Hindlimb muscle (tissue), 1 donor: ENCODE results near the gene TMEM88. TPM values are rescaled to one million over a fixed set of nuclear protein-coding genes. Genes with fewer than 3 reads are reported as not detected.
A peak's percentile ranks its signal among the peaks of the same experiment; 100 is the strongest.
"Not testable (repeated sequence)": the region's sequence is repeated elsewhere in the genome, so short reads cannot be mapped to it uniquely, and the experiment has no call there.

ENCODE experiments used
- DNase-seq: peaks from one replicate; pipeline ENCODE4 v3.0.0-alpha.2; 2013
- polyA plus RNA-seq: library from polyadenylated mRNA; unstranded; fragments of 120-200 nt; gene quantifications from one replicate; pipeline ENCODE4 v1.2.1, GENCODE V29; 2013; ENCODE audit not compliant: insufficient read length

TMEM88 gene
- polyA plus RNA-seq, 1 donor: 32.6 TPM

DNA sequence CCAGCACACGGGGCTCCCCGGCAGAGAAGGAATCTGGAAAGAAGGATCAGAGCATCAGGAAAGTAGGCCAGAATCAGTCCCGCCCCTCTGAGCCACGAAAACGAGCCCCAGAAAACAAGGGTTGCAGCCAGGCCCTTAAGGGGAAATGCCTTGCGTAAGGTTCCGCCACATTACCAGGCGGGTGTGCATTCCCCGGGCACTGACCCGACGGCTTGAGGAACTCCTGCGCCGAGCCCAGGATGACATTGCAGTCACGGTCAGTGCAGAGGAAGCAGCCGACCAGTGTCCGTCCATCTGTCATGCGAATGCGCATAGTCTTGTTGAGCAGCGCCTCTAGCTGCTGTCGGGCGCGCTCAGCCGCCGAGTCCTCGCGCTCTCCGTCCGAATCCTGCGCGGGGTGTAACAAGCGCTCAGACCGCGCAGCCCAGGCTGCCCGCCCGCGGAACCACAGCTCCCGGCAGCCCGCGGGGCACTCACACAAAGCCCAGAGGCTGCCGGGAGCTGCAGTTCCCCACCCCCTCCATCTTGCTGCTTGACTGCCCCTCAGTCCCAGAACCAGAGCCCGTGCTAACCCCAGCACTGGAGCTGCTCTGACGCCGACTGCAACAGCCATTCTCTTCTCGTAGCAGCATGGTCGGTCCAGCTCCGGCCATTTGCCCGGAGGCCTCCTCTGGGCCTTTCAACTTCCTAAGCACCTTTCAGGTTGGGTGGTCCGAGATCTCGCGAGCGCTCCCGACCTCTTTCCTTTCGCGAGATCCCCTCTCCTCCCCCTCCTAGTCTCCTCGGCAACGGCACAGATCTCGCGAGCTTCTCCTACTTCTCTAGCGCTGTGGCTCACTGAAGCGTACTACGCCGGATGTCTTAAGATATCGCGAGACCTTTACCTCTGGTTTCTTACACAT lies 2.2 kb downstream of the TMEM88 start, which contains the start of gene NAA38:
Gene NAA38, minus strand, starts transcription at position 749 of the 902 bp plus-strand sequence. Its CDS starts 96 bp downstream, at position 653.
- DNase-seq: peak; percentile 99

- DNase-seq: peak; percentile 93
These were observed 3.1 kb downstream of the TMEM88 start, which contains the start of gene CYB5D1 for GRCh38 chr17:7857713-7858521. TSS of gene CYB5D1 (plus strand) at chr17:7858003. CDS start at chr17:7858135, 132 bp downstream.

DNA sequence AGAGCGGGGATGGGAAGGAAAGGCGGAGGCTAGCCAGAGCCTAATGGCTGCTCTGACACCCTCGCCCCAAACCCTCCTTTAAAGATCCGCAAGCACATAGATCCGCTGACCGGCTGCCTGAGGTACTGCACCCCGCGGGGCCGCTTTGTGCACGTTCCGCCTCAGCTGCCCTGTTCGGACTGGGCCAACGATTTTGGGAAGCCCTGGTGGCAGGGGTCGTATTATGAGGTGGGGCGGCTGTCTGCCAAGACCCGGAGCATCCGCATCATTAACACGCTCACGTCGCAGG lies 3.6 kb downstream of the TMEM88 start:
- no peak for DNase-seq

- DNase-seq: no peak
These were observed 4.2 kb downstream of the TMEM88 start for GRCh38 chr17:7859028-7859427.

DNA sequence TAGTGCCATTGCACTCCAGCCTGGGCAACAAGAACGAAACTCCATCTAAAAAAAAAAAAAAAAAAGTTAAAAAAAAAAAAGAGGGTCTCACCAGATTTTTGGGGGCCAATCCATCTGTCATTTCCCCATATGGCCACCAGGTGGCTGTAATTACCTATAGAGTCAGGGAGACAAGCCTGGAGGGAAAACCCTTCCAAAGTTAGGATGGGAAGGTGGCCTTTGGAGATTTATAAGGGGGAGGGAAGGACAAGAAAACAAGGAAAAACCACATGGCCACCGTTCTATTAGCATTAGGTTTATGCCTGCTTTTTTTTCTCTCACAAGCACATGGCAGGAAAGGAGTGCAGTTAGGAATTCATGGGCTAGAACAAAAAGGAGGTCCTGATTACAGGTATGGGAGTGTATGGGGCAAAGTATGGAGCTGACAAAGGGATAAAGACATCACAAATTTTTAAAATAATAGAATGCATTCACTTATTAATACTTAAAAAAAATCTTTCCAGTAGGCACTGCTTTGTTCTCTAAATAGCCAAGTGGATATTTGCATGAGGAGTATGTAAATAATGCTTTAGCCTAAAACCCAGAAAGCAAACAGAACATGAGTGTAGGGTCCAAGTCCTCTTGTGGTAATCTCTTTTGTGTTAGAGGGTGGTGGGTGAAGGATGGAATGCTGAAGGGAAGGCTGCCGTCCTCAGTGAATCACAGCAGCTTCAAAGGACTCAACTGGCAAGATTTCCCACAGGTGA lies 8.0 kb downstream of the TMEM88 start:
- DNase-seq: no peak

DNA sequence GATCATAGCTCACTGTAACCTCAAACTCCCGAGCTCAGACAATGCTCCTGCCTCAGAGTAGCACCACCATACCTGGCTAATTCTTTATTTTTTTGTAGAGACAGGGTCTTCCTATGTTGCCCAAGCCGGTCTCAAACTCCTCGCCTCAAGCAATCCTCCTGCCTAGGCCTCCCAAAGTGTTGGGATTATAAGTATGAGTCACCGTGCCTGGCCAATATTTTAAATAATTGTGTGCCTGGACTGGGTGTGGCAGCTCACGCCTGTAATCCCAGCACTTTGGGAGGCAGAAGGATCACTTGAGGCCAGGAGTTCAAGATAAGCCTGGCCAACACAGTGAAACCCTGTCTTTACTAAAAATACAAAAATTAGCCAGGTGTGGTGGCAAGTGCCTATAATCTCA lies 9.5 kb downstream of the TMEM88 start:
- DNase-seq: not testable (repeated sequence)

DNA sequence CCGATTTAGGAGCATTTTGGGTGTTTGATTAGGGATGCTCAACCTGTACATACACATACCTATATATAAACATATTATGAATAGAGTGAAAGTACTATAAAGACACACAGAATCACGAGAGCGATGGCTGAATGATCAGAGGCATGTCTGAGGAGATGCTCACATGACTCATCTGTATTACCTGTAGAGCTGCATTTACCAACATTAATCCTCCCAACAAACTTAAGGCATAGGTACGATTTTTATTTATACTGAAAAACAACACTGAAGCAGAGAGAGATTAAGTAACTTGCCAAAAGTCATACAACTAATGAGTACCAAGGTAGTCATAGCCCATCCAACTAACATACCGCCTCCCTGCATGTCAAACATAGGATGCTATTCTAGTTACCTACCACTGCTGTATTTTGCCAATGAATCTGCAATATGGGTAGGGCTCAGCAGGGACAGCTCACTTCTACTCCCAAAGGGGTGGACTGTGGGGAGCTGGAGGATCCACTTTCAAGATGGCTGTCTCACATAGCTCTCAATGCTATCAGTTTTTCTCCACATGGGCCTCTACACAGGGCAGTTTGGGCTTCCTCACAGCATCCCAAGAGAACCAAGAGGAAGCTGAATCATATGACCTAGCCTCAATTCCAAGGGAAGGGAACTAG lies 10.3 kb downstream of the TMEM88 start:
- no peak for DNase-seq

- DNase-seq: no peak
These were observed 13.0 kb downstream of the TMEM88 start for GRCh38 chr17:7867881-7868329.

DNA sequence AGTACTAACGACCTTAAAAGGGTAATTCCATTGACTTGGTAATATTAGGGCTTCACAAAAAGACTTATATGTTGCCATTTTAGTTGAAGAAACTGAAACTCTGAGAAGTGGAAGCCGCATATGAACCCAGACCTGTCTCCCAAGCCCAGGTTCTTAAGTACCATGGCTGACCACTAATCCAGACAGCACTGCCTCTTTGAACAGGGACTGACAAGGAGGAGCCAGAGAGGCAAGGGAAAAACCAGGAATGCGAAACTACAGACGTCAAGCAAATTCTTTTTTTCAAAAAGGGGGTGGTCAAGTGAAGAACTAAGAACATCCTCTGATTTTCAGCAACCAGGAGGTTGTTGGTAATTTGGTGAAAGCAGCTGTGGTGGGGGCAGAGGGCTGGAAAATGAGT lies 18.2 kb downstream of the TMEM88 start:
- DNase-seq: no peak

DNA sequence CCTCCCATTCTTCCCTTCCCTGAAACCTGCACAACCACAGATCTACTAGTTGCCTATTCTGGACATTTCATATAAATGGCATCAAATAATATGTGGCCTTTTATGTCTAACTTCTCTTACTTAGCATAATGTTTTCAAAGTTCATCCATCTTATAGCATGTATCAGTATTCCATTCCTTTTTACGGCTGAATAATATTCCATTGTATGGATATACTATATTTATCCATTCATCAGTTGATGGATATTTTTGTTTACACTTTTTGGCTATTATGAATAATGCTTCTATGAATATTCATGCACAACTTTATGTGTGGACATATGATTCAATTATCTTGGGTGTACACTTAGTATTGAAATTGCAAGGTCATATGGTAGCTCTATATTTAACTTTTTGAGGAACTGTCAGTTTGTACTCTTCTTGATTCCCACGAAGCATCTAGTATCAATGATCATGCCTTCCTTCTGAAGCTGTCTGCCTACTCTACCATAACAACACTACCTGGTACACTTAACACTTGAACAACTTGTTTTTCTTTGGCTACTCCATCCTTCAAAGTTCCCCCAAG lies 21.0 kb downstream of the TMEM88 start:
- DNase-seq: no peak

DNA sequence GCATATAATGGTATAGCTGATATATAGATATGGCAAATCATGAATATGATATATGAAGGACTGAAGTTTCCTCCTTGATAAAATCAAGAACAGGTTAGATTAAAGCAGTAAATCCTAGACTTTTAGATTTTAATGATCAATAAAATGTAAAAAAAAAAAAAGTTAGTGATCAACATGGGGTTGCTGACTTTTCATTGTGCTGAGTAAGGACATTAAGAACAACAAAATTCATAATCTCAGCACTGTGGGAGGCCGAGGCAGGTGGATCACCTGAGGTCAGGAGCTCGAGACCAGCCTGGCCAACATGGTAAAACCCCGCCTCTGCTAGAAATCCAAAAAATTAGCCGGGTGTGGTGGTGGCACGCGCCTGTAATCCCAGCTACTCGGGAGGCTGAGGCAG lies 23.4 kb downstream of the TMEM88 start:
- no peak for DNase-seq

DNA sequence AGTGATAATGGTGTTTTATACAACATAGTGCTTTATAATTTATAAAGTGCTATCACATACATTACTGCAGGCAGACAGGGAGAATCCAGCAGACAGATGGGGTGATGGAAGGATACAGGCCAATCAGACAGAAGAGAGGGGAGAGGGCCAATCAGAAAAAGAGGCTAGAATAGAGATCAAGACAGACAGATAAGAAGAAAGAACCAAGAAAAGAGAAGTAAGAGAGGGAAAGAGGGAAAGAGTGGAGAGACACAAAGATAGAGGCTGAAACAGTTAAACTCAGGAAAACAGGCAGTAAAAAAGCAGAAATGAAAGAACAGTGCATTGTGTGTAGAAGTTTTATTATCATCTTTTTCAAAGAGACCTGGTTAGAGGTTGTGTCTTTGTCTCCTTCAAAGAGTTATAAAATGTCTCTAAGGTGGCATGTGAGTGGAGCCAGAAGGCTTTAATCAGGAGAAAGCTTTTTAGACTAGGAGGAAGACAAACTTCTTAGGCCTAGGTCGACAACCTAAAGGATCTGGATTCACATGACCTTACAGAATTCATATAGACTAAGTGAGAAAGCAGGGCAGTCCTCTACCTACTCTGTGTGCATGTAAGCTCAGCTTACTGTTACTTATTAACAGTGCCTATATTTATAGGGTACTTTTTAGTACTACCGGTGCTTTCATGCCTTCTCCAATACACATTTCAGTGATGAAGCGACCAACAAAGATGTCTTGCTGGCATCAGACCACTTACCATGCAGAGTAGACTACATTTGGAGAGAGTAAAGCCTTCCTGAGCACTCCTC lies 25.4 kb downstream of the TMEM88 start:
- no peak for DNase-seq

DNA sequence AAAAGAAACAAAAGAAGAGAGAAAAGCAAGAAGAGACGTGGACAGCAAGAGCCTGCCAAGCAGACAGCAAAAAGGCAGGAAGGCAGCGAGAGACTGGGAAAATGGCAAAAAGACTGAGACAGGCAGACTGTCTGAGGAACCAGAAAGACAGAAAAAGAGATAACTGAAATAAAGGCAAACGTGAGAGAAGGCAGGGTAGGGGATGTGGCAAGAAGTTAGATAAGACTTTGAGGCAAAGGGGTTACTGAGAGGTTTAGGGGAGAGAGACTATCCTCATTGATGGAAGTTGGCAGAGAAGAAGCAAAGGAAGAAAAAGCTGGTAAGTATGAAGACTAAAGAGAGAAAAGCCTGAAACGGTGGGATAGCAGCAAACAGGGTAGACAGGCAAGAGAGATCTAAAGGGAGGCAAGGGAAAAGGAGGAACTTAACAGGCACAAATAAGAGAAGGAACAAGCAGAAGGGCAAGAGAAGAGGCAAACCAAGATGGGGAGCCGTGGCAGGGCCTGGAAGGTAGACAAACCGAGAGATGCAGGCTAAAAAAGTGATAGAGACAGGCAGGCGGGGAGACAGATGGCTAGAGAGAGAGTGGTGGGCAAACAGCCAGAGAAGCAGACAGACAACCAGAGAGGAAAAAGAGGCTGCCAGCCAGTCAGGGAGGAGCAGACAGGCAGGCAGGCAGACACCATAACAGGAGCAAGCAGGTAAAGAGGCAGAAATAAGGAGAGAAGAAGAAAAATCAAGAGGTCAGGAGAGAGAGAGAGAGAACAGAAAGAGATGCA lies 26.6 kb downstream of the TMEM88 start:
- DNase-seq: no peak

- DNase-seq: no peak
These were observed 27.2 kb downstream of the TMEM88 start for GRCh38 chr17:7882068-7882467.

- no peak for DNase-seq
These were observed 27.8 kb downstream of the TMEM88 start for GRCh38 chr17:7882629-7883028.

- peak; percentile 42 for DNase-seq
These were observed 29.0 kb downstream of the TMEM88 start for GRCh38 chr17:7883781-7884386.

GRCh38 chr17:7884581-7885366 lies 29.9 kb downstream of the TMEM88 start:
- no peak for DNase-seq

DNA sequence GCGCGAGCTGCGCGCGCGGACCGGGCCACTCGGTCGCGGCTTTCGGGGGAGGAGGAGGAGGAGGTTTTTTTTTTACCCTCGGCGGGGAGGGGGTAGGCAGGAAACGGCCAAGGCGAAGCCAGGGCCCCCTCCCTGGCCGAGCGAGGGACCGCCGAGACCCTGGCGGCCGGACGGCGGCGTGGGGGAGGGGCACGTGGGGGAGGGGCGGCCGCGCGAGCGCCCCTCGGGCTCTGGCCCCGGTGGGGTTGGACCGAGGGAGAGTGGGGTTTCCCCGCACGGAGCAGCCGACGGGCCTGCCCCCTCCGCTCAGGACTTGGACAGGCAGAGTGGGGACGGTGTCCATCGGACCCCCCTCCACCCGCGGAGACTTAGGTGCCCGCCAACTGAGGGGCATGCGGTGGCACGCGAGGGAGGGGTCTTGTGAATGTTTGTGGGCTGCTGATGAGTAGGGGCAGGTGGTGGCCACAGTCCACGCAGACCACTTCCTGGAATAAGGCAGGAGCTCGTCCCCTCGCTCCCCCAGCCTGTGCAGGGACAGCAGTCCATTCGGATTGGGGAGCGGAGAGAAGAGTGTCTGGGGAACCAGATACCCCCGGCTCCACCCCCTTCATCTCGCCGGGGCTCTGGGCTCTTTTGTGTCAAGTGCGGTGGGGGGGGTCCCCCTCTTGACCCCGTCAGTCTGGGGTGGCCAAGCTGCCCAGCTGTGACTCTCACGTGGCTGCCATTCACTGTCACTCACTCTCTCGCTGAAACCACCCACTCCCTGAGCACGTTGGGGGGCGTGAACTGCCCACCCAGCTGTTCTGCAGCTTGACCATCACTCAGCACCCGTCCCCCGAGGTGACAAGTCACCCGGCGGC lies 30.7 kb downstream of the TMEM88 start:
- DNase-seq: peak; percentile 60
